Bone marrow (tissue), 2 donors: ENCODE data around the gene LPCAT3.

ENCODE experiments used
- DNase-seq, 2 donors: peaks; one replicate each; lab custom pipeline; 2025; lab: John Stamatoyannopoulos, UW

Gene LPCAT3

GRCh38 chr12:6998715-6999451 is 19.4 kb downstream of the LPCAT3 start:
- DNase-seq, result no peak

- DNase-seq, result no peak
Observed at GRCh38 chr12:6996040-6996441, 22.2 kb downstream of the LPCAT3 start.

GRCh38 chr12:6987956-6988553 is 30.2 kb downstream of the LPCAT3 start:
- DNase-seq, result no peak

DNA sequence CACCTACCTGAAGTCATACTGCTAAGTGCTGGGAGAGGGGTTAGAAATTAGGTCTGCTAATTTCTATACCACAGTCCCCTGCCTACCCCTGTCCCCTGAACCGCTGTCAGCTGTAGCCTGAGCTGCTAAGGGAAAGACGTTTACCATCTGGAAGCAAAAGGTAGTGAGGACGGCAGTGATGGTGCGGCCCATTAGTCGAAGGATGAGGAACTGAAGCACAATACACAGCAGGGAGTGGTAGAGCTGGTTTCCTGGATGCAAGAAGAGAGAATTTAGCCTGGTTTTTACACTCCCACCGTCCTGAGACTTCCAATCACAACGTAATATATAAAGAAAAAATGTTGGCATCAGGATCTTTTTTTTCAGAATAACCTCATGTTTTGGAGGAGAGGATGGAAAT is 35.7 kb downstream of the LPCAT3 start:
- no peak for DNase-seq

- DNase-seq, result no peak
Observed at GRCh38 chr12:6981152-6982052, 36.9 kb downstream of the LPCAT3 start.

DNA sequence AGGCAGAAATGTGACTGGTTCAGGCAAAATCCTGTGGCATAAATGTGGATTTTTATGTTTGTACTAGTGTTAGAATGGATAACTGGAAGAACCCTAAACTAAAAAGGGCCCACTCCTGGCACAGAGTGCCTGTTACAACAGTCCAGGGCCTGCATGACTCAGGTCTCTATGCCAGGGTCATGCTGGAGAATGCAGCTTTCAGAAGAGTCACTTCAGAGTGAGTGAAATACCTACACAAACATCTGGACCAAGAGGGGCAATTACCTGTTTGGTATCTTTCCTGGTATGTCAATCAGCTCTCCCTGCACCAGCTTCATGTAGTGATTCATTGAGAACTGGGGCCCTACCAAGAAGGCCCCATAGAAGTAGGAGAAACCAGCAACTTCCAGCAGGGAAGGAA is 37.5 kb downstream of the LPCAT3 start:
- no peak for DNase-seq

GRCh38 chr12:6980075-6980474 is 38.2 kb downstream of the LPCAT3 start:
- no peak for DNase-seq

DNA sequence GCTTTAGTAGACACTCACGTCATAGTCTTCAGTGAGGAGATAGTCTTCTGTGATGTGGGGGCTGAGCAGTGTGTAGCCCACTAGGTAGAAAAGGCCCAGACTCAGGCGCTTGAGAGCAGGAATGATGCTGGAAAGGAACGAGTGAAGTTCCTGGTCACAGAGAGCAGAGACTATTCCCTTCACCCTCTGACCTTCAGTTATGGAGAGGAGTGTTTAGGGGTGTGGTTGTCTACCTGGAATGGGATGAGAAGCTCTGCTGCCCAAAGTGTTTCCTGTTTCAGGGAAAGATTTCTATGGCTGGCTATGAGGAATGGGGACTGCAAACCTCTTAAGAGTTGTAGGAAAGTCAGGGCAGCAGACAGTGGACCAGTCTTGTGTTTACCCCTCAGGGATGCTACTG is 38.8 kb downstream of the LPCAT3 start:
- DNase-seq, result no peak

GRCh38 chr12:6979021-6979420 is 39.3 kb downstream of the LPCAT3 start:
- no peak for DNase-seq

- no peak for DNase-seq
Observed at GRCh38 chr12:6978611-6979011, 39.7 kb downstream of the LPCAT3 start.

DNA sequence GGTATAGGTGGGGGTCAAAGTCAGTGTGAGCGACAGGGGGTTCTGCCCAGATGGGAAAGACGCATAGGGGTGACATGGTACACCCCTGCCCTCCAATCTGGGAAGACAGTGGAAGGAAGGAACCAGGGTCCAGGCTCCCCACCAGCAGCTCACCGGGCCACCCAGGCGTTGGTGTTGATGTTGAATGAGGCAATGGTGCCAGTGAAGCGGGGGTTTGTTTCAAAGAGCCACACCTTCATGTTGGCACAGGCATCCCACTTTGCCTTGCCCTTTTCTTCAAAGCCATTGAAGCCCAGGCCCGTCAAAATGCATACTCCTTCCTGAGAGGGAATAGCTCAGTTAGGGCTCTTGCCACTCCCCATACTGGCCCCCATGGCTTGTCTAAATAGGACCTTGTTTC is 40.1 kb downstream of the LPCAT3 start:
- DNase-seq, result no peak

GRCh38 chr12:6977653-6978052 is 40.6 kb downstream of the LPCAT3 start:
- no peak for DNase-seq

GRCh38 chr12:6975297-6976032 is 42.8 kb downstream of the LPCAT3 start:
- no peak for DNase-seq

DNA sequence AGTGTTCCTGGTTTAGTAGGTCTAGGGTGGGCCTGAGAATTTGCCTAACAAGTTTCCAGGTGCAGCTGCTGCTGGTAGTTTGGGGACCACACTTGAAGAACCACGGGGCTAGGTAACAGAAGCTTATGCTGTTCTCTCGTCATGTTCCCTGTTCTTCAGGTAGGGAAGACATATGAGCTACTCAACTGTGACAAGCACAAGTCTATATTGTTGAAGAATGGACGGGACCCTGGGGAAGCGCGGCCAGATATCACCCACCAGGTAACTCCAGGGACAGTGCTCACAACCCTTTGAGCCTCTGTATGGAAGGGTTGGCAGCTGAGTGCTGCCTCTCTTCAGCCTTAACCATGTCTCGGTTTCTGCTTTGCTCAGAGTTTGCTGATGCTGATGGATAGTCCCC is 44.1 kb downstream of the LPCAT3 start:
- no peak for DNase-seq

DNA sequence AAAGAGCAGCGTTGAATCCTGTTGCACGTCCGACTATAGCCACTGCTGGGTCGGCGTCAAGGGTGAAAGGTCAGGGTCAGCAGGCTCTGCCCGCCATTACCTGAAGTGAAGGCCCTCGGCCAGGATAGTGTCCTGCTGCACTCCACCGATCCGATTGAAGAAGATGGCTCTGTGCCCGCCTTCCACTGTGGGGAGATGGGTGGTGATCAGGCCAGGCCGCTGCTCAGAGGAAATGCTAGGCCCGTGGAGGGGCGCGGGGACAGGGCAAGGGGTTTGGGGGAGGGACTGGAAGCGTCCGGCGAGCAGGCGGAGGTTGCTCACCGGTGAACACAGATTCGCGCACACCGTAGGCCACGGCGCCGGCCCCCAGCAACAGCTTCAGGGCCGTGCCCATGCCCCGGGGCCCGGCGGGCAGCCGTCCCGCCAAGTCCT is 48.2 kb downstream of the LPCAT3 start:
- no peak for DNase-seq

DNA sequence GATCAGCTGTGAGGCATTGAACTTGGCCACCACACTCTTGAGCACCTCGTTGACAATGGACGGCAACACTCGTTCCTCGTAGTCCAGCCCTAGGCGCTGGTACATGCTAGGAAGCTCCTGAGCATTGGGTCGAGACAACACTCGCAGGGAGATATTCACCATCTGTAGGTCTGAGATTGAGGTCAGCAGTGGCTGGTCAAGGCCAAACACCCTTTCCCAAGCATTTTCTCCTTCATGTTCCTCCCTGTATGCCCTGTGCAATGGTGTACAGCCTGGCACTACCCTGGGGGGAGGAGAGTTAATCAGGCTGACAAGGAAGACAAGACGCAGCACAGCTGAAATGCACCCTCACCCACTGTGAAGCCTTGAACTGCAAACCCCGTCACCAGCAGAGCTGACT is 49.9 kb downstream of the LPCAT3 start:
- no peak for DNase-seq

DNA sequence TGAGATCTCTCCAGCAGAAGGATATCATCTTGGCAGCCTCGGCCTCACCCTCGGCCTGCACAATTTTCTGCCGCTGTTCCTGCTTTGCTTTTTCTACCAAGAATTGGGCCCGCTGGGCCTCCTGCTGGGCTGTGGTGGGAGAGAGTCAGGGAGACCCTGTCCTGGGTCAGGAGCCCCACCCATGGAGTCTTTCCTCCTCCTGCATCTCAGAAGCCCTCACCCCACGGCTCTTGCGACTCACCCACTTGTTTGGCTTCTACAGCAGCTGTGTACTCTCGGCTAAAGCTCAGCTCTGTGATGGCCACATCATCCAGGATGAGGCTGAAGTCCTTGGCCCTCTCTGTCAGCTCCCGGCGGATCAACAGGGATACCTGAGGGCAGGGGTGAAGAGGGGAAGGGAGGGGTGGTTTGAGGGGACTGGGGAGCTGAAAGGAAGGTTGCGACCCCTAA is 50.6 kb downstream of the LPCAT3 start:
- DNase-seq, result no peak

DNA sequence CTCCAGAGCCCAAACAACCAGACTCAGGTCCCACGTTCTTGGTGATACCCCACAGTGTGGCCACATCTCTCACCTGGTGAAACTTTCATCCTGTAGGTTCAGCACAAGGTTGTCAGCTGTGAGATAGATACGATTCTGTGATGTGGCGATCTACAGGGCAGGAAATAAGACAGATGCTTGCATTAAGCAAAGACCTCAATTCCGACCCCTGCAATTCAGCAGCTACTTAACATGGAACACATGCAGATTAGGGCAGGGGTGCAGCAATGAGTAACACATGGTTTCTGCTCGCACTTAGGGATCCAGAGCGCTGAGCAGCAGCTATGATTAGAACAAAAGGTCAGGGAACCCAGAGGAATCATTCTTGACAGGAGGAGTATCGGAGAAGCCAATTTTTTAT is 51.9 kb downstream of the LPCAT3 start:
- no peak for DNase-seq

DNA sequence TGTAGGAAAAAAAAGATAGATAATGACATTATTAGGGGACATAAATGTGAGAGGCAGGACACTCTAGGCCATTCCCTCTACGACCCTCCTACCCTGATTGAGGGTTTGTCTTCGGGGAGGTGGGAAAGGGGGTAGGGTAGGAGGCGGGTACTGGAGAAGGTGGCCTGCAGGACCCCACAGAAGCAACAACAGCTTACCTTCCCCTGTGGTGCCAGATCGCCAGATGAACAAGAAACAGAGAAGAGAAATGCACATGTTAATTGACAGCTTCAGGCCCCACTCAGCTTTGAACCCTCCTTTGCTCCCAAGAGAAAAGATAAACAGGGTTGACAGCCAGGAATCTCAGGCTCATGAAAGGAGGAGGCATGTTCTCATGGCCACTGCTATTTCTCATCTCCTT is 52.6 kb downstream of the LPCAT3 start:
- DNase-seq, result no peak

DNA sequence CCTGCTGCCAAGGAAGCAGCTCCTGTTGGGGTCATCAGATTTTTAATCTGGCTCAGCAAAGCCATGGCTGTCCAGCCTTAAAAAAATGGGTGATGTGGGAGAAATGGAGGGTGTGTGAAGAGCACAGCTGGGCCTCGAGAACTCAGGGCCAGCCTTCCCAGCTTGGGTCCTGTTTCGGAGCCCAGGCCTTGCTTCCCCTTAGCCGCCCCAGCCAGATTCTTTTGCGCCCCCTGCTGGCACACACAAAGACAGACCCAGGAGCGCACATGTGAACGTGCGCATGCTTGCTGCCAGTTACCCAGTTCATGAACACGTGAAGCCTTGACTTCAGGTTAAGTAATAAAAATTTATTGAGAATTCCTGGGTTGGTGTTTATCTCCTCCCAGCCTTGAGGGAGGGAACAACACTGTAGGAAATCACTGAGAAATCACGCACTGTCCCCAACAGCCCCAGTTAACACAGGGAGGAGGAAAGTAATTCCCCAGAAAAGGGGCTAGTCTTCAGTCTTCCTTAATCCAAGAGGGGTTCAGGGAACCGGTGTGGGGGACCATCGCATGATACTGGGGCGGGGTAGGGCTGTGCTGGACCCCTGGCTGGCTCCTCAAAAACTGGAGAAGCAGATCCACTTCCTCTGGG is 53.1 kb downstream of the LPCAT3 start:
- DNase-seq, result peak; percentile 68 to 75

- DNase-seq, result no peak
Observed at GRCh38 chr12:6964605-6965025, 53.7 kb downstream of the LPCAT3 start.
